DOHH2 (cell line): ENCODE data around the gene NSD2.

ENCODE experiments used
- H3F3A ChIP-seq: fragments of 200-600 bp; sonication (generic), shearing (Covaris generic); 2 replicates; pipeline ENCODE4 v1.6.0; 2016; ENCODE audit warnings: antibody characterized with exemption, mild to moderate bottlenecking; ENCODE audit not compliant: control insufficient read depth, insufficient read depth
- H3K27ac ChIP-seq: fragments of 200-600 bp; sonication (generic); 2 replicates; pipeline ENCODE4 v1.5.1; 2014; ENCODE audit warnings: low read depth, mild to moderate bottlenecking, low read length, moderate library complexity
- H3K27me3 ChIP-seq: fragments of 200-600 bp; sonication (generic); 2 replicates; pipeline ENCODE4 v1.6.1; 2014; ENCODE audit warnings: mild to moderate bottlenecking, low read length, mixed read lengths; ENCODE audit not compliant: control insufficient read depth
- H3K36me3 ChIP-seq: fragments of 200-600 bp; sonication (generic); 2 replicates; pipeline ENCODE4 v1.6.1; 2014; ENCODE audit warnings: mild to moderate bottlenecking, low read length, moderate library complexity, mixed read lengths; ENCODE audit not compliant: control insufficient read depth
- H3K4me1 ChIP-seq: fragments of 200-600 bp; sonication (generic); 2 replicates; pipeline ENCODE4 v1.6.1; 2014; ENCODE audit warnings: mild to moderate bottlenecking, low read length, mixed read lengths; ENCODE audit not compliant: control insufficient read depth
- H3K4me2 ChIP-seq: fragments of 200-600 bp; sonication (generic); 2 replicates; pipeline ENCODE4 v1.6.0; 2014; ENCODE audit warnings: mild to moderate bottlenecking, low read length, moderate library complexity
- H3K4me3 ChIP-seq: fragments of 200-600 bp; sonication (generic); 2 replicates; pipeline ENCODE4 v1.5.1; 2014; ENCODE audit warnings: mild to moderate bottlenecking, low read length, mixed read lengths
- H3K79me2 ChIP-seq: fragments of 200-600 bp; sonication (generic); 2 replicates; pipeline ENCODE4 v1.6.1; 2014; ENCODE audit warnings: mild to moderate bottlenecking, low read length, mixed read lengths; ENCODE audit not compliant: control insufficient read depth
- H3K9me2 ChIP-seq: fragments of 200-600 bp; sonication (generic); replicated peaks from 2 replicates; pipeline ENCODE4 v1.6.1; 2014; ENCODE audit warnings: mild to moderate bottlenecking, low read length, mixed read lengths; ENCODE audit not compliant: control insufficient read depth
- H3K9me3 ChIP-seq: fragments of 200-600 bp; sonication (generic); 2 replicates; pipeline ENCODE4 v1.6.1; 2014; ENCODE audit warnings: antibody characterized with exemption, low read length, mixed read lengths; ENCODE audit not compliant: control insufficient read depth, insufficient read depth
- H4K20me1 ChIP-seq: fragments of 200-600 bp; sonication (generic); 2 replicates; pipeline ENCODE4 v1.6.0; 2014; ENCODE audit warnings: low read depth, mild to moderate bottlenecking, antibody characterized with exemption, low read length, moderate library complexity; ENCODE audit not compliant: control insufficient read depth, insufficient read depth
- CTCF ChIP-seq: fragments of 200-600 bp; sonication (generic); IDR thresholded peaks from one replicate; pipeline ENCODE4 v1.5.1; 2014; ENCODE audit warnings: antibody characterized with exemption, mild to moderate bottlenecking, low read depth, low read length; ENCODE audit not compliant: poor library complexity, severe bottlenecking
- EZH2phosphoT487 ChIP-seq: fragments of 200-600 bp; sonication (generic); IDR thresholded peaks from 2 replicates; pipeline ENCODE4 v1.6.1; 2017; ENCODE audit warnings: borderline replicate concordance, mild to moderate bottlenecking, antibody characterized with exemption, low read length, moderate library complexity, mixed read lengths

NSD2 gene

GRCh38 chr4:1971456-1972200 lies 100.4 kb downstream of the NSD2 start:
- H4K20me1 ChIP-seq = no peaks in the 10 kb centered on the region
- H3K9me3 ChIP-seq = no peaks in the 10 kb centered on the region
- no peak overlapping the region for H3K27ac ChIP-seq
- no peaks in the 10 kb centered on the region for H3K4me1 ChIP-seq
- H3K4me3 ChIP-seq = no peak overlapping the region
- H3F3A ChIP-seq = no peaks in the 10 kb centered on the region
- H3K79me2 ChIP-seq = peaks cover 3% of the 10 kb centered on the region; the same call in 1 of the 2 replicates
- H3K27me3 ChIP-seq = no peaks in the 10 kb centered on the region
- no peaks in the 10 kb centered on the region for H3K9me2 ChIP-seq
- TF ChIP-seq CTCF (no peak), EZH2phosphoT487 (no peak)
- H3K36me3 ChIP-seq = peaks cover 86% of the 10 kb centered on the region
- H3K4me2 ChIP-seq = no peak overlapping the region

GRCh38 chr4:1972414-1972813 lies 101.2 kb downstream of the NSD2 start:
- Histone ChIP-seq H4K20me1 (no peaks in the 10 kb centered on the region), H3K9me2 (no peaks in the 10 kb centered on the region), H3K4me3 (no peak overlapping the region), H3K27ac (no peak overlapping the region), H3K9me3 (no peaks in the 10 kb centered on the region), H3K4me1 (no peaks in the 10 kb centered on the region), H3K27me3 (no peaks in the 10 kb centered on the region), H3K79me2 (peaks cover 3% of the 10 kb centered on the region; the same call in 1 of the 2 replicates), H3K36me3 (peaks cover 91% of the 10 kb centered on the region), H3F3A (no peaks in the 10 kb centered on the region), H3K4me2 (no peak overlapping the region)
- TF ChIP-seq CTCF (no peak), EZH2phosphoT487 (no peak)

- H3K27me3 ChIP-seq = no peaks in the 10 kb centered on the region
- no peaks in the 10 kb centered on the region for H3K4me1 ChIP-seq
- no peak overlapping the region for H3K4me3 ChIP-seq
- peaks cover 89% of the 10 kb centered on the region for H3K36me3 ChIP-seq
- no peaks in the 10 kb centered on the region for H4K20me1 ChIP-seq
- H3K27ac ChIP-seq = no peak overlapping the region
- no peaks in the 10 kb centered on the region for H3K9me2 ChIP-seq
- H3F3A ChIP-seq = no peaks in the 10 kb centered on the region
- no peaks in the 10 kb centered on the region for H3K9me3 ChIP-seq
- no peak overlapping the region for H3K4me2 ChIP-seq
- no peaks in the 10 kb centered on the region for H3K79me2 ChIP-seq
- no peak for TF ChIP-seq CTCF
- TF ChIP-seq EZH2phosphoT487 = no peak
These were observed 102.0 kb downstream of the NSD2 start for GRCh38 chr4:1973218-1973617.
